Common myeloid progenitor, CD34-positive (primary cell): ENCODE results near the gene MALAT1.

ENCODE experiments used
- CTCF ChIA-PET: fragments of 350-600 bp; sonication (Branson Sonifier 250); formaldehyde crosslinking; loops from one replicate; lab custom pipeline; 2021; ENCODE audit warnings: antibody characterized with exemption; lab: Charles Lee
- POLR2A ChIA-PET: fragments of 350-600 bp; sonication (Branson Sonifier 250); formaldehyde crosslinking; loops from one replicate; lab custom pipeline; 2021; ENCODE audit warnings: antibody characterized with exemption; lab: Charles Lee
- DNase-seq, 3 donors: peaks; one replicate each; pipeline versions ENCODE4 v3.0.0 to v3.0.0-alpha.2; 2013
- H3K27ac ChIP-seq, 2 experiments: 1 replicate in 1 of 2; 2 replicates in 1 of 2; pipeline ENCODE4 v1.7.0; 2013; ENCODE audit warnings: inconsistent platforms in 2 of 2, low read length in 2 of 2, mild to moderate bottlenecking in 2 of 2, low read depth in 1 of 2, moderate library complexity in 1 of 2; ENCODE audit not compliant: severe bottlenecking in 2 of 2, insufficient read depth in 1 of 2, poor library complexity in 1 of 2
- H3K27me3 ChIP-seq, 5 experiments: replicated peaks in 2 of 5; 1 replicate in 3 of 5; 2 replicates in 2 of 5; pipeline versions ENCODE4 v1.6.1 to v1.7.0; 2013; ENCODE audit warnings: low read length in 4 of 5, mild to moderate bottlenecking in 2 of 5, moderate library complexity in 2 of 5, inconsistent platforms in 1 of 5; ENCODE audit not compliant: insufficient read depth in 5 of 5, control insufficient read depth in 4 of 5
- H3K36me3 ChIP-seq, 4 experiments: 1 replicate in 2 of 4; 2 replicates in 2 of 4; pipeline versions ENCODE4 v1.6.1 to v1.7.0; 2013; ENCODE audit warnings: low read length in 3 of 4, control low read depth in 1 of 4, mild to moderate bottlenecking in 1 of 4; ENCODE audit not compliant: control insufficient read depth in 4 of 4, insufficient read depth in 4 of 4
- H3K4me1 ChIP-seq, 4 experiments: 1 replicate in 3 of 4; 2 replicates in 1 of 4; pipeline versions ENCODE4 v1.6.1 to v1.7.1; 2013; ENCODE audit warnings: low read length in 3 of 4, mild to moderate bottlenecking in 3 of 4, control low read depth in 1 of 4, inconsistent platforms in 1 of 4, moderate library complexity in 1 of 4; ENCODE audit not compliant: control insufficient read depth in 4 of 4, insufficient read depth in 4 of 4; ENCODE audit errors: control extremely low read depth in 1 of 4
- H3K4me3 ChIP-seq, 7 experiments: 1 replicate in 4 of 7; 2 replicates in 3 of 7; pipeline versions ENCODE4 v1.5.1 to v1.7.0; 2013; ENCODE audit warnings: mild to moderate bottlenecking in 7 of 7, low read length in 6 of 7, moderate library complexity in 6 of 7, inconsistent platforms in 2 of 7, low read depth in 2 of 7, control low read depth in 1 of 7; ENCODE audit not compliant: insufficient read depth in 4 of 7, control insufficient read depth in 1 of 7; ENCODE audit errors: extremely low read depth in 1 of 7
- H3K9me3 ChIP-seq, 5 experiments: 1 replicate in 4 of 5; 2 replicates in 1 of 5; pipeline versions ENCODE4 v1.6.1 to v1.7.1; 2013; ENCODE audit warnings: low read length in 4 of 5, mild to moderate bottlenecking in 2 of 5, inconsistent platforms in 1 of 5, low read depth in 1 of 5, moderate library complexity in 1 of 5; ENCODE audit not compliant: control insufficient read depth in 4 of 5, insufficient read depth in 2 of 5; ENCODE audit errors: control extremely low read depth in 1 of 5
- WGBS: methylation state at CpG from one replicate; pipeline ENCODE4 v1.1.5; 2013; ENCODE audit not compliant: insufficient coverage; 5-methylcytosine and 5-hydroxymethylcytosine counted together

The MALAT1 gene

DNA sequence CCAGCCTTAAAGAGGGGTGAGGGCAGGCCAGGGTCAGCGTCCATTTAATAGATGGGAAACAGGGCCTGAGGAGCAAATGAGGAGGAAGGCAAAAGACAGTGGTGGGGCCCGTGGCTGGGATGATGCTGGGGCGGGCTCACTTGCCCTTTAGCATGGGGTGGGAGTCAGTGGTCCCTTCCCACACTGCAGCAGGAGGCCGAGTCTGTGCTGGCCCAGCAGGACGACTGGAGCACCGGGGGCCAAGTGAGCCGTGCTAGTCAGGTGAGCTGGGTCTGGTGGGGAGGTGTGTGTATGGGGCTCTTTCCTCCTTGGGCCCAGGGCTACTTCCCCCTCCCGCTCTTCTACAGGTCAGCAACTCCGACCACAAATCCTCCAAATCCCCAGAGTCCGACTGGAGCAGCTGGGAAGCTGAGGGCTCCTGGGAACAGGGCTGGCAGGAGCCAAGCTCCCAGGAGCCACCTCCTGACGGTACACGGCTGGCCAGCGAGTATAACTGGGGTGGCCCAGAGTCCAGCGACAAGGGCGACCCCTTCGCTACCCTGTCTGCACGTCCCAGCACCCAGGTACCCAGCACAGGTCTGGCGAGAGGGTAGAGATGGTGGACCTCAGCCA is 38.9 kb downstream of the MALAT1 start:
- 95% methylated on average over 12 of the region's 18 CpGs for WGBS
- no peaks in the 10 kb centered on the region for H3K9me3 ChIP-seq
- no peak overlapping the region for H3K4me3 ChIP-seq
- DNase-seq = no peak
- H3K36me3 ChIP-seq = peaks cover 2 to 49% (median 36%) of the 10 kb centered on the region in 4 experiments
- POLR2A ChIA-PET = no interaction called here
- H3K4me1 ChIP-seq = peaks cover 3 to 27% (median 24%) of the 10 kb centered on the region in 4 experiments
- H3K27ac ChIP-seq = no peak overlapping the region
- no peaks in the 10 kb centered on the region for H3K27me3 ChIP-seq
- CTCF ChIA-PET = interaction anchor here (1.0 to 21.8 kb wide), 7 partner anchors 8 to 57 kb away, joined by 3 to 262 read pairs (median 19); partner anchors contain the start of genes EHBP1L1, FAM89B, KCNK7 and LTBP3

DNA sequence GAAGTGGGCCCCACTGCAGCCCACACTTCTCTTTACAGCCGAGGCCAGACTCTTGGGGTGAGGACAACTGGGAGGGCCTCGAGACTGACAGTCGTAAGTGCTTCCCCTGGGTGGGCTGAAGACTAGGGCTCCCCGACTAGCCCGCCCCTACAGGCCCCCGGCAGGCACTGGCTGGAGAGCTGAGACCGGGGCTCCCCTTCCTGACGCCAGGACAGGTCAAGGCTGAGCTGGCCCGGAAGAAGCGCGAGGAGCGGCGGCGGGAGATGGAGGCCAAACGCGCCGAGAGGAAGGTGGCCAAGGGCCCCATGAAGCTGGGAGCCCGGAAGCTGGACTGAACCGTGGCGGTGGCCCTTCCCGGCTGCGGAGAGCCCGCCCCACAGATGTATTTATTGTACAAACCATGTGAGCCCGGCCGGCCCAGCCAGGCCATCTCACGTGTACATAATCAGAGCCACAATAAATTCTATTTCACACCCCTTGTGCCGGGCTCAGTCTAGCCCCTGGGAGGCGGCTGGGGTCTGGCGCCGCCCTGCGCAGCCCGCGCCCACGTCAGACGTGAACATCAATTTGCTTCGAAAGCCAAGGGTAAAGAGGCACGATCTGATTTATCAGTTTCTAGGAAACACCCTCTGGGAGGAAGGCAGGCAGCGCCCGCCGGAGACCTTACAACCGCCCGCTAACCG is 39.5 kb downstream of the MALAT1 start:
- POLR2A ChIA-PET = no interaction called here
- H3K27ac ChIP-seq = no peak overlapping the region
- H3K36me3 ChIP-seq = peaks cover 2 to 47% (median 33%) of the 10 kb centered on the region in 4 experiments
- H3K4me3 ChIP-seq = no peak overlapping the region
- peaks cover 3 to 27% (median 24%) of the 10 kb centered on the region in 4 experiments for H3K4me1 ChIP-seq
- DNase-seq = no peak
- H3K9me3 ChIP-seq = no peaks in the 10 kb centered on the region
- CTCF ChIA-PET = interaction anchor here (1.0 to 21.8 kb wide), 6 partner anchors 8 to 56 kb away, joined by 3 to 262 read pairs (median 54); partner anchors contain the start of genes EHBP1L1, FAM89B, KCNK7 and LTBP3
- H3K27me3 ChIP-seq = no peaks in the 10 kb centered on the region
- WGBS = 96% methylated on average over 38 of the region's 43 CpGs

GRCh38 chr11:65538915-65539743 is 40.3 kb downstream of the MALAT1 start:
- Histone ChIP-seq H3K9me3 (no peaks in the 10 kb centered on the region), H3K27ac (no peak overlapping the region), H3K4me1 (peaks cover 3 to 27% (median 24%) of the 10 kb centered on the region in 4 experiments), H3K27me3 (no peaks in the 10 kb centered on the region), H3K4me3 (peak overlapping the region in 4 of 7 experiments; percentile 72 to 87 (median 76)), H3K36me3 (peaks cover 2 to 49% (median 33%) of the 10 kb centered on the region in 4 experiments)
- POLR2A ChIA-PET = interaction anchor here (0.7 to 2.3 kb wide), 4 partner anchors 13 to 36 kb away, joined by 3 to 13 read pairs (median 6); partner anchors contain the start of genes EHBP1L1 and ZNRD2
- no peak for DNase-seq
- CTCF ChIA-PET = interaction anchor here (2.1 to 21.8 kb wide), 9 partner anchors 9 to 73 kb away, joined by 6 to 262 read pairs (median 24); partner anchors contain the start of genes EHBP1L1, FAM89B, KCNK7 and LTBP3
- WGBS = 95% methylated on average over 76 of the region's 92 CpGs

- H3K27ac ChIP-seq = peak overlapping the region in 1 of 2 experiments; percentile 49
- CTCF ChIA-PET = interaction anchor here (0.7 to 21.8 kb wide), 11 partner anchors 9 to 164 kb away, joined by 3 to 262 read pairs (median 14); partner anchors contain the start of genes EHBP1L1, FAM89B, KCNK7 and LTBP3
Measured at GRCh38 chr11:65539744-65540289, 41.0 kb downstream of the MALAT1 start.

DNA sequence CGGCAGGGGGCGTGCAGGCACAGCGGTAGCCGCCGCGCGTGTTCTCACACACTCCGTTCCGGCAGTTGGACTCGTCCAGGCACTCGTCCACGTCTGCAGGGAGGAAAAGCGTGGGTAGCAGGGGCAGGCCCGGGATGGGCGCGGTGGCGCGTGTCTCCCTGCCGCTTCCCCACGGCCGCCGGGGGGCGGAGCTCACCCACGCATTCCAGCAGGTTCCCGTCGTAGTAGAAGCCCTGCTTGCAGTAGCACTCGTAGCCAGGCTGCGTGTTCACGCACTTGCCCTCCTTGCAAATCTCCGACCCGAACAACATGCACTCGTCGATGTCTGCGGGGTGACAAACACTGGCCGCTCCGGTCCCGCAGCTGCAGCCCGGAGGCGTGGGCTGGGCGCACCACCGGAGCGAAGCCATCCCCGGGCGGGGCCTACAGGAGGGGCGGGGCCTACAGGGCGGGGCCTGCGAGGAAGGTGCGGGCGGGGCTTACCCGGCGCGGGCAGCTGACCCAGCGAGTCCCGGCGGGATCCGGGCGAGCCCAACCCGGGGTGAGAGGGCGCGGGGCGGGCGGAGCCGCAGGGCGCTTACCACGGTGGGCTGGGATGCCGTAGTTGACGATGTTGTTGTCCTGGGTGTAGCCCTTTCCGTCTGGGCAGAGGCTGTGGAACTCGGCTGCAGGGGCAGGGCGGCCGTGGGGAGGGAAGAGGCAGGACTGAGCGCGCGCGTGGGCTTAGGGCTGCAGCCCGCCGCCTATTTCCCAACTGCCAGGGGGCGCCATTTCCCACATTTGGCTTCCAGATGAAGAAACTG is 41.6 kb downstream of the MALAT1 start:
- ChIA-PET POLR2A (interaction anchor here (1.0 to 2.3 kb wide), 6 partner anchors 12 to 52 kb away, joined by 3 to 13 read pairs (median 6); partner anchors contain the start of genes EHBP1L1, FAM89B and ZNRD2), CTCF (interaction anchor here (0.6 to 21.8 kb wide), 16 partner anchors 10 to 165 kb away, joined by 3 to 262 read pairs (median 6); partner anchors contain the start of genes EHBP1L1, FAM89B, KCNK7 and LTBP3)
- peaks cover 3 to 28% (median 25%) of the 10 kb centered on the region in 4 experiments for H3K4me1 ChIP-seq
- no peaks in the 10 kb centered on the region for H3K9me3 ChIP-seq
- peaks cover 0 to 41% (median 29%) of the 10 kb centered on the region in 4 experiments for H3K36me3 ChIP-seq
- no peaks in the 10 kb centered on the region for H3K27me3 ChIP-seq
- H3K27ac ChIP-seq = peak overlapping the region in 1 of 2 experiments; percentile 49
- H3K4me3 ChIP-seq = peak overlapping the region; percentile 41 to 87 (median 72)
- peak; percentile 82 to 89 (median 87) for DNase-seq
- under 1% methylated on average over 61 of the region's 78 CpGs for WGBS

More at GRCh38 chr11:65539744-65540289, 41.0 kb downstream of the MALAT1 start:
- Histone ChIP-seq H3K36me3 (peaks cover 2 to 48% (median 33%) of the 10 kb centered on the region in 4 experiments), H3K27me3 (no peaks in the 10 kb centered on the region), H3K4me1 (peaks cover 3 to 27% (median 24%) of the 10 kb centered on the region in 4 experiments), H3K4me3 (peak overlapping the region; percentile 41 to 87 (median 72)), H3K9me3 (no peaks in the 10 kb centered on the region)
- POLR2A ChIA-PET = interaction anchor here (0.7 to 2.3 kb wide), 6 partner anchors 13 to 53 kb away, joined by 3 to 13 read pairs (median 4); partner anchors contain the start of genes EHBP1L1 and ZNRD2
- DNase-seq = no peak
- WGBS = 13% methylated on average over 38 of the region's 60 CpGs
